ENCODE data around the gene CAMK2N1.
A peak's percentile ranks its signal among the peaks of the same experiment; 100 is the strongest.

Gene CAMK2N1

DNA sequence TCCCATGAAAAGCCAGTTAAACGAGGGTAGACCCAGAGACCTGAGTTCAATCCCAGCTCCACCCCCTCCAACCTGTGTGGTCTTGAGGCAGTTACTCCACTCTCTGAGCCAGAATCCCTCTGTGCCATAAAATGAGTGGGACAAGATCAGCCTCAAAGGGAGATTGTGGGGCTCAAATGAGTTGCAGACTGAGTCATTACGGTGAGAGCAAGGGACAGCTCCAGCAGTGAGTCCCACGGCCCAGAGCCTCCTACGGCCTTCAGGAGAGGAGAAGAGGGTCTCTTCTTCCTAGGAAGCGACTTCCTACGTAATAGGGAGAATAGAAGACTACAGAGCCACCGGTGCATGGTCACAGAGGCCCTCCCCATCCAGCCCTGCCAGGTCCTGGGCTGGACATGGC lies 6.7 kb upstream of the CAMK2N1 start:
- H3K4me1 ChIP-seq (ENCODE audit: low read length) = peaks cover 19% of the 10 kb centered on the region
- no peak overlapping the region for H3K4me3 ChIP-seq (ENCODE audit: low read length)
- no peak for TF ChIP-seq EZH2phosphoT487 (IDR thresholded peaks at IDR 0.05; ENCODE audit: low read depth)
- TF ChIP-seq, protein P1, sequence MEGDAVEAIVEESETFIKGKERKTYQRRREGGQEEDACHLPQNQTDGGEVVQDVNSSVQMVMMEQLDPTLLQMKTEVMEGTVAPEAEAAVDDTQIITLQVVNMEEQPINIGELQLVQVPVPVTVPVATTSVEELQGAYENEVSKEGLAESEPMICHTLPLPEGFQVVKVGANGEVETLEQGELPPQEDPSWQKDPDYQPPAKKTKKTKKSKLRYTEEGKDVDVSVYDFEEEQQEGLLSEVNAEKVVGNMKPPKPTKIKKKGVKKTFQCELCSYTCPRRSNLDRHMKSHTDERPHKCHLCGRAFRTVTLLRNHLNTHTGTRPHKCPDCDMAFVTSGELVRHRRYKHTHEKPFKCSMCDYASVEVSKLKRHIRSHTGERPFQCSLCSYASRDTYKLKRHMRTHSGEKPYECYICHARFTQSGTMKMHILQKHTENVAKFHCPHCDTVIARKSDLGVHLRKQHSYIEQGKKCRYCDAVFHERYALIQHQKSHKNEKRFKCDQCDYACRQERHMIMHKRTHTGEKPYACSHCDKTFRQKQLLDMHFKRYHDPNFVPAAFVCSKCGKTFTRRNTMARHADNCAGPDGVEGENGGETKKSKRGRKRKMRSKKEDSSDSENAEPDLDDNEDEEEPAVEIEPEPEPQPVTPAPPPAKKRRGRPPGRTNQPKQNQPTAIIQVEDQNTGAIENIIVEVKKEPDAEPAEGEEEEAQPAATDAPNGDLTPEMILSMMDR (IDR thresholded peaks at IDR 0.05; ENCODE audit: low read depth, low read length) = no peak
- no peaks in the 10 kb centered on the region for H3K36me3 ChIP-seq (replicated peaks; ENCODE audit: low read depth, low read length)
- no peak overlapping the region for H2AFZ ChIP-seq (ENCODE audit: low read depth, low read length)
- H3K4me2 ChIP-seq (ENCODE audit: low read length) = no peak overlapping the region
- no peak overlapping the region for H3K27ac ChIP-seq (ENCODE audit: low read length)
- H4K20me1 ChIP-seq (ENCODE audit: insufficient read depth, low read length) = no peaks in the 10 kb centered on the region
- no peaks in the 10 kb centered on the region for H3K79me2 ChIP-seq (ENCODE audit: low read length)
- H3K9me3 ChIP-seq (ENCODE audit: insufficient read depth, low read length) = no peaks in the 10 kb centered on the region
- H3K9ac ChIP-seq (ENCODE audit: low read length) = no peak overlapping the region
- peaks cover 8% of the 10 kb centered on the region for H3K27me3 ChIP-seq (ENCODE audit: low read depth, low read length)

- Histone ChIP-seq H3K27ac (ENCODE audit: low read length) (no peak overlapping the region), H4K20me1 (ENCODE audit: insufficient read depth, low read length) (no peaks in the 10 kb centered on the region), H3K79me2 (ENCODE audit: low read length) (no peaks in the 10 kb centered on the region), H3K27me3 (ENCODE audit: low read depth, low read length) (peaks cover 17% of the 10 kb centered on the region), H3K9ac (ENCODE audit: low read length) (no peak overlapping the region), H3K4me2 (ENCODE audit: low read length) (no peak overlapping the region), H3K4me1 (ENCODE audit: low read length) (peaks cover 23% of the 10 kb centered on the region), H2AFZ (ENCODE audit: low read depth, low read length) (no peak overlapping the region), H3K4me3 (ENCODE audit: low read length) (no peak overlapping the region), H3K9me3 (ENCODE audit: insufficient read depth, low read length) (no peaks in the 10 kb centered on the region), H3K36me3 (replicated peaks; ENCODE audit: low read depth, low read length) (no peaks in the 10 kb centered on the region)
- no peak for TF ChIP-seq EZH2phosphoT487 (IDR thresholded peaks at IDR 0.05; ENCODE audit: low read depth)
- TF ChIP-seq, protein P1 (IDR thresholded peaks at IDR 0.05; ENCODE audit: low read depth, low read length) = no peak
These were observed 5.9 kb upstream of the CAMK2N1 start for GRCh38 chr1:20491866-20492265.

GRCh38 chr1:20491178-20491577 lies 5.2 kb upstream of the CAMK2N1 start:
- no peak overlapping the region for H3K27ac ChIP-seq (ENCODE audit: low read length)
- no peaks in the 10 kb centered on the region for H3K79me2 ChIP-seq (ENCODE audit: low read length)
- H2AFZ ChIP-seq (ENCODE audit: low read depth, low read length) = no peak overlapping the region
- no peaks in the 10 kb centered on the region for H3K9me3 ChIP-seq (ENCODE audit: insufficient read depth, low read length)
- peaks cover 24% of the 10 kb centered on the region for H3K4me1 ChIP-seq (ENCODE audit: low read length)
- no peak overlapping the region for H3K9ac ChIP-seq (ENCODE audit: low read length)
- H3K27me3 ChIP-seq (ENCODE audit: low read depth, low read length) = peaks cover 21% of the 10 kb centered on the region
- no peaks in the 10 kb centered on the region for H3K36me3 ChIP-seq (replicated peaks; ENCODE audit: low read depth, low read length)
- H4K20me1 ChIP-seq (ENCODE audit: insufficient read depth, low read length) = no peaks in the 10 kb centered on the region
- H3K4me2 ChIP-seq (ENCODE audit: low read length) = no peak overlapping the region
- TF ChIP-seq, protein P1 (IDR thresholded peaks at IDR 0.05; ENCODE audit: low read depth, low read length) = no peak
- no peak for TF ChIP-seq EZH2phosphoT487 (IDR thresholded peaks at IDR 0.05; ENCODE audit: low read depth)
- no peak overlapping the region for H3K4me3 ChIP-seq (ENCODE audit: low read length)

DNA sequence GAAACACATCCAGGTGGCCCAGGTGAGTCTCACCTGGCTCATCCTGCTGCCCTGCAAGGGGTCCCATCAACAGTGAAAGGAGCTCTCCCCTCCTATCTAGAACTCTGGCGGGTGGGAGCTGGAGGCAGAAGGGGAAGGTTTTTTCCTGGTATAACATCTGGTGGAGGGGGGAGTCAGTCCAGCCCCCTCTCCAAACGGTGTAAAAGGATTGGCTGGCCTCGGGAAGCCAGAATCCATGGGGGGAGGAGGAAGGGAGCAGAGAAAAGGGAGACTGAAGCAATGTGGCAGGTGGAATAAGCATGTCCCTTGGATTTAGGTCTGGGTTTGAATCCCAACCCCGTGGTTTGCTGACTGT lies 1.2 kb upstream of the CAMK2N1 start:
- H3K36me3 ChIP-seq (replicated peaks; ENCODE audit: low read depth, low read length) = no peaks in the 10 kb centered on the region
- H3K79me2 ChIP-seq (ENCODE audit: low read length) = no peaks in the 10 kb centered on the region
- H3K4me3 ChIP-seq (ENCODE audit: low read length) = peak overlapping the region; percentile 93; the same call in 1 of the 2 replicates
- TF ChIP-seq, protein P1 (IDR thresholded peaks at IDR 0.05; ENCODE audit: low read depth, low read length) = no peak
- TF ChIP-seq EZH2phosphoT487 (IDR thresholded peaks at IDR 0.05; ENCODE audit: low read depth) = no peak
- H3K27me3 ChIP-seq (ENCODE audit: low read depth, low read length) = peaks cover 21% of the 10 kb centered on the region
- H2AFZ ChIP-seq (ENCODE audit: low read depth, low read length) = no peak overlapping the region
- peaks cover 7% of the 10 kb centered on the region; the same call in 1 of the 2 replicates for H3K4me1 ChIP-seq (ENCODE audit: low read length)
- no peaks in the 10 kb centered on the region for H4K20me1 ChIP-seq (ENCODE audit: insufficient read depth, low read length)
- H3K27ac ChIP-seq (ENCODE audit: low read length) = no peak overlapping the region
- H3K4me2 ChIP-seq (ENCODE audit: low read length) = peak overlapping the region; percentile 77
- no peaks in the 10 kb centered on the region for H3K9me3 ChIP-seq (ENCODE audit: insufficient read depth, low read length)
- no peak overlapping the region for H3K9ac ChIP-seq (ENCODE audit: low read length)

Data from OCI-LY3 (cell line).